HEK293T (cell line): ENCODE results near the gene RPTOR.
A peak's percentile ranks its signal among the peaks of the same experiment; 100 is the strongest.

Experiments used
- CTCF ChIA-PET: fragments of 350-600 bp; formaldehyde crosslinking; extraction: SDS; loops from one replicate; lab custom pipeline; 2021; ENCODE audit warnings: antibody characterized with exemption, inconsistent platforms; lab: Yijun Ruan, JAX
- POLR2A ChIA-PET: fragments of 350-600 bp; formaldehyde crosslinking; extraction: SDS; loops from one replicate; lab custom pipeline; 2020; ENCODE audit warnings: antibody characterized with exemption, inconsistent platforms; lab: Yijun Ruan, JAX
- DNase-seq: peaks from one replicate; pipeline ENCODE4 v3.0.0; 2012; ENCODE audit warnings: mixed read lengths; ENCODE audit errors: extremely low spot score
- ARNT ChIP-seq: fragments of 450-650 bp; IDR thresholded peaks from 2 replicates; pipeline ENCODE4 v1.6.1; 2017; ENCODE audit warnings: mild to moderate bottlenecking
- BHLHE40 ChIP-seq: fragments of 450-650 bp; IDR thresholded peaks from 2 replicates; pipeline ENCODE4 v1.6.1; 2016; ENCODE audit warnings: mild to moderate bottlenecking, moderate library complexity, borderline replicate concordance
- CTBP1 ChIP-seq: fragments of 450-650 bp; IDR thresholded peaks from 2 replicates; pipeline ENCODE4 v1.6.1; 2016; ENCODE audit warnings: borderline replicate concordance
- ELF4 ChIP-seq: fragments of 450-650 bp; IDR thresholded peaks from 2 replicates; pipeline ENCODE4 v1.6.1; 2017; ENCODE audit warnings: antibody characterized with exemption
- FOXA1 ChIP-seq: fragments of 450-650 bp; IDR thresholded peaks from 2 replicates; pipeline ENCODE4 v1.6.1; 2016; ENCODE audit warnings: mild to moderate bottlenecking
- FOXK2 ChIP-seq: fragments of 450-650 bp; IDR thresholded peaks from 2 replicates; pipeline ENCODE4 v1.6.1; 2016; ENCODE audit warnings: mild to moderate bottlenecking
- FOXM1 ChIP-seq: fragments of 450-650 bp; IDR thresholded peaks from 2 replicates; pipeline ENCODE4 v1.6.1; 2017; ENCODE audit warnings: mild to moderate bottlenecking, borderline replicate concordance
- HDGF ChIP-seq: fragments of 450-650 bp; IDR thresholded peaks from 2 replicates; pipeline ENCODE4 v1.6.1; 2017; ENCODE audit warnings: antibody characterized with exemption, borderline replicate concordance
- L3MBTL2 ChIP-seq: fragments of 450-650 bp; conservative IDR thresholded peaks from 2 replicates; pipeline ENCODE4 v1.6.1; 2016; ENCODE audit warnings: mild to moderate bottlenecking
- LEF1 ChIP-seq: fragments of 450-650 bp; IDR thresholded peaks from 2 replicates; pipeline ENCODE4 v1.6.1; 2017; ENCODE audit warnings: mild to moderate bottlenecking, borderline replicate concordance
- NFRKB ChIP-seq: fragments of 450-650 bp; IDR thresholded peaks from 2 replicates; pipeline ENCODE4 v1.6.1; 2016; ENCODE audit warnings: mild to moderate bottlenecking, moderate library complexity
- SP1 ChIP-seq: fragments of 450-650 bp; IDR thresholded peaks from 2 replicates; pipeline ENCODE4 v1.6.1; 2017
- SUZ12 ChIP-seq: fragments of 450-650 bp; IDR thresholded peaks from 2 replicates; pipeline ENCODE4 v1.6.1; 2016; ENCODE audit warnings: mild to moderate bottlenecking
- TARDBP ChIP-seq: fragments of 450-650 bp; IDR thresholded peaks from 2 replicates; pipeline ENCODE4 v1.6.1; 2016
- ZNF384 ChIP-seq: fragments of 450-650 bp; IDR thresholded peaks from 2 replicates; pipeline ENCODE4 v1.6.1; 2016
- TF ChIP-seq, protein P1 (sequence below): fragments of 450-650 bp; IDR thresholded peaks from 2 replicates; pipeline ENCODE4 v1.6.1; 2016

Gene RPTOR

DNA sequence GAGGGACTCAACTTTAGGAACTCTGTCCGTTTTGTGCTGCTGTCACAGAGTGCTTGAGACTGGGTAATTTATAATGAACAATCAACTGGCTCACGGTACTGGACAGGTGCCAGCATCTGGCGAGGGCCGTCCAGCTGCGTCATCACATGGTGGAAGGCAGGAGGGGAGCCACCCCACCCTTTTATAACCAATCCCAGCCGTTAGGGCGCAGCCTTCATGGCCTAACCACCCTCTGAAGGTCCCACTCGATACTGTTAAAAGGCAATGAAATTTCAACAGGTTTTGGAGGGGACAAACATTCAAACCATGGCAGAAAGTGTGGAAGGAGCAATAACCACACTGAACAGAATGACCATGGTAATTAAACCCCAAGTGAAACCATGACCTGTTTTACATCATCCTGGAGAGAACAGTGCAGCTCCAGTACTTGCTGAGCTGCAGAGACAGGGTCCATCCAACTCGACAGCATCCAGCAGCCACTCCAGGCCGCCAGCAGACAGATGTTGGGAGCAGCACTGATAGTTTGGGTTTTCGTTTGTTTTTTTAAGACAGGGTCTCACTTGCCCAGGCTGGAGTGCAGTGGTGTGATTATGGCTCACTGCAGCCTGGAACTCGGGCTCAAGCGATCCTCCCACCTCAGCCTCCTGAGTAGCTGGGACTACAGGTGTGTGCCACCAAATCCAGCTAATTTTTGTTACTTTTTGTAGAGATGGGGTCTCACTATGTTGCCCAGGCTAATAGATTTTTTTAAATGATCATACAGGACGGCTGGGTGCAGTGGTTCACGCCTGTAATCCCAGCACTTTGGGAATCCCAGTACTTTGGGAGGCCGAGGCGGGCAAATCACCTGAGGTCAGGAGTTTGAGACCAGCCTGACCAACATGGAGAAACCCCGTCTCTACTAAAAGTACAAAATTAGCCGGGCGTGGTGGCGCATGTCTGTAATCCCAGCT lies 458.0 kb downstream of the RPTOR start:
- ChIA-PET POLR2A (interaction anchor here (1.3 kb wide), 1 partner anchor 11 kb away, joined by 4 read pairs; the partner anchor contains the start of gene CHMP6), CTCF (interaction anchor here (0.6 kb wide), 1 partner anchor 94 kb away, joined by 3 read pairs; no protein-coding TSS in a partner anchor)
- no peak for TF ChIP-seq LEF1
- TF ChIP-seq, protein P1, sequence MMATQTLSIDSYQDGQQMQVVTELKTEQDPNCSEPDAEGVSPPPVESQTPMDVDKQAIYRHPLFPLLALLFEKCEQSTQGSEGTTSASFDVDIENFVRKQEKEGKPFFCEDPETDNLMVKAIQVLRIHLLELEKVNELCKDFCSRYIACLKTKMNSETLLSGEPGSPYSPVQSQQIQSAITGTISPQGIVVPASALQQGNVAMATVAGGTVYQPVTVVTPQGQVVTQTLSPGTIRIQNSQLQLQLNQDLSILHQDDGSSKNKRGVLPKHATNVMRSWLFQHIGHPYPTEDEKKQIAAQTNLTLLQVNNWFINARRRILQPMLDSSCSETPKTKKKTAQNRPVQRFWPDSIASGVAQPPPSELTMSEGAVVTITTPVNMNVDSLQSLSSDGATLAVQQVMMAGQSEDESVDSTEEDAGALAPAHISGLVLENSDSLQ, result peak; percentile 67
- no peak for DNase-seq

DNA sequence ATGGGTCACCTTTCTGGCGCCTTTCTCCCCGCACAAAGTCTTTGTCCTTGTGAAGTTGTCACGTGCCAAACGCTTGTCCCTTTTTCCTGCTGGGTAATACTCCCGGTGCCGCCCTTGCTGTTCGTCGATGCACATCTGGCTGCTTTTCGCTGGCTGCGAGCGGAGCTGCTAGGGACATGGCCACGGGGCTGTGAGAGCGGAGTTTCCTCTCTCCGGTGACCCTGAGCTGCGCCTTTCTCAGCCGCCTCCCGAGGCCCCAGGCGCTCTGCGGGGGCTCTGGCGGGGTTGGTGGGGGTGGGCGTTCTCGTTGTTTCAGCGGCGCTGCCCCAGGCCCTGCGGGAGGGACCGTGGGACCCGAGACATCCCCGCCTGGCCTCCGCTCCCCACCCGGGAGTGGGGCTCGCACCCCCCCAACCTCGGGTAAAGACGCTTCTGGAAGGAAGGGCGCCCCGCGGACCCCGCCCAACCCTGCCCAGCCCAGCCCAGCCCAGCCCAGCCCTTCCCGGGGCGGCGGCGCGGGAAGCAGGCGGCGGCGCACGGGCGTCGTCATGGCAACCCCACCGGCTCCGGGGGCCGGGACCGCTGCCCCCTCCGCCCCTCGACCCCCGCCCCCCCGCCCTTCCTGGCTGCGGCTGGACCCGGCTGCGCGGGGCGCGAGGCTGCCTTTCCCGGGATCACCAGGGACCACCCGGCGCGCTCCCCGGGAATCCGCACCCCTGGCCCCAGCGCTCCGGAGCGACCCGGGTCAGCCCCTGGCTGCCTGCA lies 459.3 kb downstream of the RPTOR start:
- no peak for DNase-seq
- ChIA-PET POLR2A (interaction anchor here (1.2 kb wide), 1 partner anchor 549 kb away, joined by 3 read pairs; no protein-coding TSS in a partner anchor), CTCF (interaction anchor here (0.6 to 1.2 kb wide), 2 partner anchors 20 to 1262 kb away, joined by 3 to 4 read pairs; no protein-coding TSS in a partner anchor)
- TF ChIP-seq L3MBTL2 (peak; percentile 52; the same call in 1 of the 2 replicates), SUZ12 (no peak)

DNA sequence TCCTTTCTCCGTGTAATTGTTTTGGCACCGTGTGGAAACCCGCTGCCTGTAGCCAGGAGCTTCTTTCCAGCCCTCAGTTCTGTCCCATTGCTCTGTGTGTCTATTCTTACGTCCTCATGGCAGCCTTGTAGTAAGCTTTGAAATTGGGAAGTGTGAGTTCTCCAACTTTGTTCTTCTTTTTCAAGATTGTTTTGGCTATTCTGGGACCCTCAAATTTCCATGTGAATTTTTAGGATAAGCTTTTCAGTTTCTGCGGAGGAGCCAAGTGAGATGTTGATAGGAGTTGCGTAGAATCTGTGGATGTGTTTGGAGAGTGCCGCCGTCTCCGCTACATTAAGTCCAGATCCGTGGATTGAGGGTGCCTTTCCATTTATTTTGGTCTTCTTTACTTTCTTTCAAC lies 462.3 kb downstream of the RPTOR start:
- TF ChIP-seq, protein P1, result no peak
- TF ChIP-seq LEF1, result no peak
- no peak for TF ChIP-seq ARNT
- no peak for TF ChIP-seq FOXM1
- TF ChIP-seq SP1, result no peak
- TF ChIP-seq SUZ12, result no peak
- DNase-seq, result no peak
- ChIA-PET POLR2A (no interaction called here), CTCF (no interaction called here)

DNA sequence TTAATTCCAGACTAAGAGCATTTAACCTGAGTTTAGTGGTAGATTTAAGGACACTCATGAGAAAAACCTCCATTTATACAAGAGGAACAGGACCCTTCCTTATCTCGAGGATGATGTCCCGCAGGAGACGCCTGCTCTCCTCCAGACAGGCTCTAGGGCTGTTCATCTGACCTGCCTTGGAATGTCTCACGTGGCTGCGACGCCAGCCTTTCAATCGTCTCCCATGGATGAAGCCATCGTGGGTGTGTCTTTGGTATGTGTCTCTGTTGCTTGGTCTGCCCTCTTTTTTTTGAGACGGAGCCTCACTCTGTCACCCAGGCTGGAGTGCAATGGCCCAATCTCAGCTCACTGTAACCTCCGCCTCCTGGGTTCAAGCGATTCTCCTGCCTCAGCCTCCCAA lies 463.5 kb downstream of the RPTOR start:
- CTCF ChIA-PET, result no interaction called here
- no peak for DNase-seq
- TF ChIP-seq, protein P1, result no peak
- TF ChIP-seq SP1 (no peak), BHLHE40 (no peak), CTBP1 (no peak), FOXA1 (no peak), NFRKB (no peak), L3MBTL2 (no peak), SUZ12 (no peak), TARDBP (no peak), ZNF384 (no peak)
- POLR2A ChIA-PET, result no interaction called here

DNA sequence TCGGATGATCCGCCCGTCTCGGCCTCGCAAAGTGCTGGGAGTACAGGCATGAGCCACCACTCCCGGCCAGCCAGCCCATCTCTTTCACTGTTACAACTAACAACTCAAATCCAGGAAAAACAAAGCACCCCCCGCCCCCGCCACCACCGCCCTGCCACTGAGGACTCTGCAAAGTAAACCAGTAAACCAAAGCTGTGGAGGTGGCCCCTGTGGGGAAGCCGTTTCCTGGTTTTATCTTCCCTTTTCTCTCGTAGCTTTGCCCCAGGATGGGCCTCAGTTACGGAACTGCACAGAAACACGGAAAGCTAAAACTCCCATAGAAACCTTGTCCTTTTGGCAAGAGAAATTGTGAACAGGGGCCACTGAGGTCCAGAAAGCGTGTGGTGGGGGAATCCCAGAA lies 464.5 kb downstream of the RPTOR start:
- ChIA-PET CTCF (no interaction called here), POLR2A (interaction anchor here (0.6 kb wide), 1 partner anchor 158 kb away, joined by 4 read pairs; no protein-coding TSS in a partner anchor)
- DNase-seq, result no peak
- TF ChIP-seq CTBP1 (no peak), SP1 (no peak), ARNT (no peak), BHLHE40 (no peak), NFRKB (no peak), FOXK2 (no peak), HDGF (no peak), SUZ12 (no peak), TARDBP (no peak), FOXM1 (no peak), ZNF384 (no peak), L3MBTL2 (no peak), FOXA1 (no peak), LEF1 (no peak), ELF4 (no peak)
- TF ChIP-seq, protein P1, result no peak

DNA sequence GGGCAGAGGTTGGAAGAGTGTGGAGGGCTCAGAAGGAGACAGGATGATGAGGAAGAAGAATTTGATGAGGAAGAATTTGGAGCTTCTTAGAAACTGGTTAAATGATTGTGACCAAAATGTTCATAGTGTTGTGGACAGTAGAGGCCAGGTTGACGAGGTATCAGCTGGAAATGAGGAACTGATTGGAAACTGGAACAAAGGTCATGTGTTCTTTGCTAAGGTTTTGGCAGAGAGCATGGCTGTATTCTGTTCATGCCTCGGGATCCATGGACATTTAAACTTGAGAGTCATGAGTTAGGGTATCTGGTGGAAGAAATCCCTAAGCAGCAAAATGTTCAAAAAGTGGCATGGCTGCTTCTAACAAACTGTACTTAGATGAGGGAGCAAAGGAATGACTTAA lies 466.3 kb downstream of the RPTOR start:
- POLR2A ChIA-PET, result no interaction called here

More for the DNA sequence above, 466.3 kb downstream of the RPTOR start:
- no peak for TF ChIP-seq TARDBP
- TF ChIP-seq, protein P1, result no peak
- TF ChIP-seq FOXM1, result no peak
- TF ChIP-seq SP1, result no peak
- no peak for TF ChIP-seq LEF1
- no peak for TF ChIP-seq BHLHE40
- no peak for TF ChIP-seq FOXK2
- no peak for TF ChIP-seq CTBP1
- TF ChIP-seq ELF4, result no peak
- TF ChIP-seq FOXA1, result no peak
- no peak for TF ChIP-seq ZNF384
- no peak for TF ChIP-seq HDGF
- no peak for TF ChIP-seq ARNT
- TF ChIP-seq NFRKB, result no peak
- no peak for TF ChIP-seq SUZ12
- TF ChIP-seq L3MBTL2, result no peak
- CTCF ChIA-PET, result no interaction called here
- DNase-seq, result no peak
